ENCODE measurements around the gene RPS6KA3.
"Not testable (repeated sequence)": the region's sequence is repeated elsewhere in the genome, so short reads cannot be mapped to it uniquely, and the experiment has no call there.

The RPS6KA3 gene

GRCh38 chrX:20139966-20140365 is 126.7 kb downstream of the RPS6KA3 start:
- no peak for DNase-seq

- no peak for DNase-seq
These were observed 130.8 kb downstream of the RPS6KA3 start for GRCh38 chrX:20135944-20136343.

- no peak for DNase-seq
These were observed 134.0 kb downstream of the RPS6KA3 start for GRCh38 chrX:20132666-20133065.

GRCh38 chrX:20130357-20130756 is 136.4 kb downstream of the RPS6KA3 start:
- DNase-seq: no peak

GRCh38 chrX:20129547-20129946 is 137.2 kb downstream of the RPS6KA3 start:
- DNase-seq: no peak

- DNase-seq: no peak
These were observed 138.0 kb downstream of the RPS6KA3 start for GRCh38 chrX:20128670-20129069.

- not testable (repeated sequence) for DNase-seq
These were observed 139.3 kb downstream of the RPS6KA3 start for GRCh38 chrX:20127440-20127839.

- DNase-seq: not testable (repeated sequence)
These were observed 139.9 kb downstream of the RPS6KA3 start for GRCh38 chrX:20126833-20127232.

GRCh38 chrX:20124964-20125363 is 141.7 kb downstream of the RPS6KA3 start:
- no peak for DNase-seq

- DNase-seq: no peak
These were observed 148.5 kb downstream of the RPS6KA3 start for GRCh38 chrX:20118065-20118824.

- no peak for DNase-seq
These were observed 150.0 kb downstream of the RPS6KA3 start, which contains the start of gene MAP7D2 for GRCh38 chrX:20116577-20117240. MAP7D2 (minus strand) TSS chrX:20116907; CDS start chrX:20116879, 28 bp downstream.

- DNase-seq: no peak
These were observed 150.6 kb downstream of the RPS6KA3 start for GRCh38 chrX:20116087-20116576.

GRCh38 chrX:20112022-20112774 is 154.5 kb downstream of the RPS6KA3 start:
- no peak for DNase-seq

GRCh38 chrX:20111271-20111670 is 155.4 kb downstream of the RPS6KA3 start:
- no peak for DNase-seq

- DNase-seq: no peak
These were observed 164.7 kb downstream of the RPS6KA3 start for GRCh38 chrX:20101934-20102581.

Measured in NCI-H2171 (cell line).